Keratinocyte (primary cell): ENCODE results near the gene WNT3. TPM values are rescaled to one million over a fixed set of nuclear protein-coding genes. Genes with fewer than 3 reads are reported as not detected.

ENCODE experiments used
- DNase-seq: peaks from one replicate; pipeline ENCODE4 v3.0.0-alpha.2; 2011; ENCODE audit warnings: low read depth, missing footprints, low spot score
- FAIRE-seq: peaks from 2 replicates; lab custom pipeline; 2011; peaks lifted over from hg19 to GRCh38; lab: Jason Lieb, UNC
- H2AFZ ChIP-seq: 2 replicates; pipeline ENCODE4 v1.6.0; 2012; ENCODE audit warnings: low read length, control low read depth, inconsistent platforms; ENCODE audit not compliant: control insufficient read depth
- H3K27ac ChIP-seq: 2 replicates; pipeline ENCODE4 v1.5.1; 2011; ENCODE audit warnings: low read length; ENCODE audit not compliant: control insufficient read depth, insufficient read depth
- H3K27me3 ChIP-seq: 3 replicates; pipeline ENCODE4 v1.6.0; 2011; ENCODE audit warnings: low read length; ENCODE audit not compliant: control insufficient read depth, insufficient read depth; ENCODE audit errors: extremely low read depth
- H3K36me3 ChIP-seq, 2 experiments: 2 replicates in 1 of 2; 3 replicates in 1 of 2; pipeline ENCODE4 v1.5.1; 2011; ENCODE audit warnings: low read length in 2 of 2, mild to moderate bottlenecking in 1 of 2; ENCODE audit not compliant: control insufficient read depth in 2 of 2, insufficient read depth in 2 of 2; ENCODE audit errors: extremely low read depth in 1 of 2
- H3K4me1 ChIP-seq: 3 replicates; pipeline ENCODE4 v1.5.1; 2011; ENCODE audit warnings: low read length; ENCODE audit not compliant: control insufficient read depth, insufficient read depth; ENCODE audit errors: extremely low read depth
- H3K4me2 ChIP-seq: 3 replicates; pipeline ENCODE4 v1.6.0; 2011; ENCODE audit warnings: low read depth, low read length; ENCODE audit not compliant: control insufficient read depth, insufficient read depth; ENCODE audit errors: extremely low read depth
- H3K4me3 ChIP-seq, 3 experiments: fragments of 200-600 bp in 1 of 3; sonication (generic) in 1 of 3; 2 replicates in 2 of 3; 3 replicates in 1 of 3; pipeline ENCODE4 v1.5.1; 2011 to 2016; ENCODE audit warnings: low read length in 3 of 3, mild to moderate bottlenecking in 3 of 3, control low read depth in 2 of 3, inconsistent platforms in 1 of 3, low read depth in 1 of 3, mixed read lengths in 1 of 3, mixed run types in 1 of 3, moderate library complexity in 1 of 3; ENCODE audit not compliant: control insufficient read depth in 2 of 3, insufficient read depth in 2 of 3; ENCODE audit errors: extremely low read depth in 1 of 3
- H3K79me2 ChIP-seq: 2 replicates; pipeline ENCODE4 v1.6.0; 2012; ENCODE audit warnings: low read length; ENCODE audit not compliant: control insufficient read depth, insufficient read depth
- H3K9ac ChIP-seq: 3 replicates; pipeline ENCODE4 v1.6.0; 2011; ENCODE audit warnings: low read length; ENCODE audit not compliant: control insufficient read depth, insufficient read depth; ENCODE audit errors: extremely low read depth
- H3K9me1 ChIP-seq: 3 replicates; pipeline ENCODE4 v1.6.0; 2011; ENCODE audit warnings: low read length; ENCODE audit not compliant: control insufficient read depth, insufficient read depth; ENCODE audit errors: extremely low read depth
- H3K9me3 ChIP-seq: 2 replicates; pipeline ENCODE4 v1.5.1; 2012; ENCODE audit warnings: low read depth, low read length; ENCODE audit not compliant: control insufficient read depth
- H4K20me1 ChIP-seq: 3 replicates; pipeline ENCODE4 v1.6.0; 2011; ENCODE audit warnings: low read length; ENCODE audit not compliant: control insufficient read depth, insufficient read depth; ENCODE audit errors: extremely low read depth
- EZH2 ChIP-seq: IDR thresholded peaks from one replicate; pipeline ENCODE4 v1.6.1; 2012; ENCODE audit warnings: inconsistent platforms, mild to moderate bottlenecking, low read length, moderate library complexity
- dilution Hi-C: fragments of 300-500 bp; cut with MboI; formaldehyde crosslinking; loops from one replicate; pipeline ENCODE4 v1.7.0; 2020; ENCODE audit warnings: low sequenced_read_pairs; ENCODE audit not compliant: extremely low pct_ligation_motif_present
- polyA plus RNA-seq, 5 experiments: library from polyadenylated mRNA; depleted of rRNA in 3 of 5; stranded (reverse) in 3 of 5; stranded (forward) in 1 of 5; unstranded in 1 of 5; fragments of >200 nt; gene quantifications; 1 replicate in 1 of 5; 2 replicates in 3 of 5; 3 replicates in 1 of 5; pipeline versions ENCODE4 v1.2.1 to v1.2.3, GENCODE V29; 2011 to 2012; ENCODE audit warnings: missing spikeins in 2 of 5, low read depth in 1 of 5, low replicate concordance in 1 of 5
- TF ChIP-seq, protein P1 (sequence below), 3 experiments: IDR thresholded peaks in 1 of 3; conservative IDR thresholded peaks in 1 of 3; optimal IDR thresholded peaks in 1 of 3; 2 replicates in 2 of 3; 3 replicates in 1 of 3; pipeline versions ENCODE3 to v1.5.1; 2011; ENCODE audit warnings: low read length in 3 of 3, mild to moderate bottlenecking in 3 of 3, moderate library complexity in 2 of 3, control low read depth in 1 of 3, inconsistent platforms in 1 of 3; ENCODE audit not compliant: insufficient read depth in 2 of 3; ENCODE audit errors: extremely low read depth in 1 of 3

The WNT3 gene
- polyA plus RNA-seq, 1 donor (not counting 4 experiments of a cell fraction or from before 2014, with no cell fraction given): 1.9 TPM

- Histone ChIP-seq H3K9me1 (no peaks in the 10 kb centered on the region), H3K27me3 (peaks cover 3% of the 10 kb centered on the region), H3K4me1 (peaks cover 18% of the 10 kb centered on the region), H3K36me3 (no peaks in the 10 kb centered on the region), H3K27ac (no peak overlapping the region), H2AFZ (no peak overlapping the region), H3K4me3 (no peak overlapping the region), H3K79me2 (no peaks in the 10 kb centered on the region), H3K9ac (no peak overlapping the region), H3K4me2 (no peak overlapping the region), H4K20me1 (no peaks in the 10 kb centered on the region), H3K9me3 (no peaks in the 10 kb centered on the region)
- DNase-seq (no peak), FAIRE-seq (peak; percentile 73)
- dilution Hi-C loops: no loop called here
- TF ChIP-seq EZH2: no peak
- TF ChIP-seq, protein P1, sequence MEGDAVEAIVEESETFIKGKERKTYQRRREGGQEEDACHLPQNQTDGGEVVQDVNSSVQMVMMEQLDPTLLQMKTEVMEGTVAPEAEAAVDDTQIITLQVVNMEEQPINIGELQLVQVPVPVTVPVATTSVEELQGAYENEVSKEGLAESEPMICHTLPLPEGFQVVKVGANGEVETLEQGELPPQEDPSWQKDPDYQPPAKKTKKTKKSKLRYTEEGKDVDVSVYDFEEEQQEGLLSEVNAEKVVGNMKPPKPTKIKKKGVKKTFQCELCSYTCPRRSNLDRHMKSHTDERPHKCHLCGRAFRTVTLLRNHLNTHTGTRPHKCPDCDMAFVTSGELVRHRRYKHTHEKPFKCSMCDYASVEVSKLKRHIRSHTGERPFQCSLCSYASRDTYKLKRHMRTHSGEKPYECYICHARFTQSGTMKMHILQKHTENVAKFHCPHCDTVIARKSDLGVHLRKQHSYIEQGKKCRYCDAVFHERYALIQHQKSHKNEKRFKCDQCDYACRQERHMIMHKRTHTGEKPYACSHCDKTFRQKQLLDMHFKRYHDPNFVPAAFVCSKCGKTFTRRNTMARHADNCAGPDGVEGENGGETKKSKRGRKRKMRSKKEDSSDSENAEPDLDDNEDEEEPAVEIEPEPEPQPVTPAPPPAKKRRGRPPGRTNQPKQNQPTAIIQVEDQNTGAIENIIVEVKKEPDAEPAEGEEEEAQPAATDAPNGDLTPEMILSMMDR (optimal IDR thresholded peaks at IDR 0.05 in 1 of 3, IDR thresholded peaks at IDR 0.05 in 1 of 3, conservative IDR thresholded peaks at IDR 0.05 in 1 of 3; ENCODE audit: extremely low read depth in 1 of 3, insufficient read depth in 2 of 3, low read length in 3 of 3): no peak
Measured at GRCh38 chr17:46774108-46774737, 44.3 kb downstream of the WNT3 start.

GRCh38 chr17:46773676-46774075 is 44.8 kb downstream of the WNT3 start:
- H2AFZ ChIP-seq: no peak overlapping the region
- H3K4me3 ChIP-seq: no peak overlapping the region
- no peak for FAIRE-seq

More at GRCh38 chr17:46773676-46774075, 44.8 kb downstream of the WNT3 start:
- H3K9ac ChIP-seq: no peak overlapping the region
- H3K4me2 ChIP-seq: no peak overlapping the region
- no peak overlapping the region for H3K27ac ChIP-seq
- TF ChIP-seq EZH2: no peak
- TF ChIP-seq, protein P1 (optimal IDR thresholded peaks at IDR 0.05 in 1 of 3, IDR thresholded peaks at IDR 0.05 in 1 of 3, conservative IDR thresholded peaks at IDR 0.05 in 1 of 3; ENCODE audit: extremely low read depth in 1 of 3, insufficient read depth in 2 of 3, low read length in 3 of 3): no peak
- dilution Hi-C loops: no loop called here
- H3K9me3 ChIP-seq: no peaks in the 10 kb centered on the region
- no peaks in the 10 kb centered on the region for H3K9me1 ChIP-seq
- no peaks in the 10 kb centered on the region for H3K79me2 ChIP-seq
- no peaks in the 10 kb centered on the region for H3K36me3 ChIP-seq
- peaks cover 18% of the 10 kb centered on the region for H3K4me1 ChIP-seq
- H3K27me3 ChIP-seq: peaks cover 3% of the 10 kb centered on the region
- DNase-seq: no peak
- no peaks in the 10 kb centered on the region for H4K20me1 ChIP-seq
